Peyer's patch (tissue), 4 donors: Measurements from ENCODE around the gene NTNG1.

ENCODE experiments used
- CTCF ChIP-seq, 6 experiments: fragments of 450-650 bp in 4 of 6; fragments of 200-600 bp in 2 of 6; sonication (generic) in 1 of 6; IDR thresholded peaks; one replicate each; pipeline ENCODE4 v1.5.1; 2017 to 2019; ENCODE audit warnings: antibody characterized with exemption in 6 of 6, mild to moderate bottlenecking in 3 of 6, moderate library complexity in 1 of 6
- POLR2A ChIP-seq, 2 donors: fragments of 450-650 bp; IDR thresholded peaks; one replicate each; pipeline ENCODE4 v1.5.1; 2017; ENCODE audit warnings: antibody characterized with exemption in 2 of 2, mild to moderate bottlenecking in 2 of 2, moderate library complexity in 2 of 2

- TF ChIP-seq CTCF (IDR thresholded peaks at IDR 0.05) (no peak), POLR2A (IDR thresholded peaks at IDR 0.05) (no peak)
These were observed 212.0 kb downstream of the NTNG1 start for GRCh38 chr1:107352850-107353249.
